Fibroblast of lung (primary cell): Measurements from ENCODE around the gene STPG4.

Experiments used
- CTCF ChIP-seq, 2 donors: IDR thresholded peaks in 1 of 2; conservative IDR thresholded peaks in 1 of 2; 1 replicate in 1 of 2; 2 replicates in 1 of 2; pipeline ENCODE4 v1.5.1; 2011 to 2012; ENCODE audit warnings: low read length in 2 of 2, control low read depth in 1 of 2, inconsistent platforms in 1 of 2, low read depth in 1 of 2, mild to moderate bottlenecking in 1 of 2
- EZH2 ChIP-seq: IDR thresholded peaks from 2 replicates; pipeline ENCODE4 v1.5.1; 2012; ENCODE audit warnings: low read length, control low read depth, mild to moderate bottlenecking; ENCODE audit errors: missing control alignments

- TF ChIP-seq CTCF (conservative IDR thresholded peaks at IDR 0.05 in 1 of 2, IDR thresholded peaks at IDR 0.05 in 1 of 2; ENCODE audit: low read depth in 1 of 2, low read length in 2 of 2) (no peak), EZH2 (no peak)
These were observed 49.6 kb upstream of the STPG4 start for GRCh38 chr2:47204691-47205090.
